Placental pericyte (primary cell): ENCODE data around the gene ALDH2. TPM values are rescaled to one million over a fixed set of nuclear protein-coding genes. Genes with fewer than 3 reads are reported as not detected.

Experiments
- small RNA-seq: library from RNA; depleted of rRNA; stranded (forward); fragments of <200 nt; gene quantifications from one replicate; pipeline ENCODE3, GENCODE V24; 2012; ENCODE audit warnings: low replicate concordance
- total RNA-seq: library from RNA; depleted of rRNA; stranded (reverse); fragments of >200 nt; gene quantifications from 2 replicates; pipeline ENCODE4 v1.2.3, GENCODE V29; 2012

The ALDH2 gene
- total RNA-seq: 17.8 and 98.5 TPM in 2 replicates

GRCh38 chr12:111766608-111767361 is at the start of gene ALDH2:
TSS of gene ALDH2 (plus strand) at chr12:111766933. CDS start at chr12:111766983, 50 bp downstream.

GRCh38 chr12:111841750-111842555 is 75.2 kb downstream of the ALDH2 start, which contains the start of gene MAPKAPK5:
TSS of gene MAPKAPK5 (plus strand) at chr12:111842228. CDS start at chr12:111842734, 506 bp downstream.

Small RNA genes within 50 kb of the gene (small RNA-seq; reads per million reads assigned to genes)
- gene MIR6761: not detected

Other genes starting within 250 kb of the ALDH2 start
- gene ATXN2, start 167.6 kb upstream of the ALDH2 start, total RNA-seq: 49.2 and 55.3 TPM in 2 replicates
- 22.0 and 32.0 TPM in 2 replicates for gene BRAP, start 81.0 kb upstream of the ALDH2 start, total RNA-seq
- 15.8 and 23.9 TPM in 2 replicates for gene ACAD10, start 80.9 kb upstream of the ALDH2 start, total RNA-seq
- 40.7 and 43.7 TPM in 2 replicates for gene MAPKAPK5, start 75.3 kb downstream of the ALDH2 start, total RNA-seq
- 8.9 and 13.3 TPM in 2 replicates for gene TMEM116, start 246.2 kb downstream of the ALDH2 start, total RNA-seq
- 26.6 and 107 TPM in 2 replicates for gene ERP29, start 246.5 kb downstream of the ALDH2 start, total RNA-seq